Measurements from ENCODE around the gene VAMP2. TPM values are rescaled to one million over a fixed set of nuclear protein-coding genes. Genes with fewer than 3 reads are reported as not detected.
A peak's percentile ranks its signal among the peaks of the same experiment; 100 is the strongest.

The VAMP2 gene
- total RNA-seq, 2 donors from 2014 or later = 71.3 to 73.6 TPM

DNA sequence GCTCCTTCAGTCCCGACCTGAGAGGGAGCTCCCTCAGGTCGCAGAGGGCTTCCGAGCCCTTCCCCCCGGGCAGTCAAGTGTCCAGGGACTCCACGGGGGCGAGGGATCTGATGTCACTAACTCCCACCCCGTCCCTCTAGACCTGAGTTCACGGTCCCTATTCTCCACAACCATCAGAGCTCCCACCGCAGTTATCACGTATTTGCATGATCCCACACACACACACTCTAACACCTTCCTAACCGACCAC lies 6.8 kb downstream of the VAMP2 start:
- Mint-ChIP-seq H3K27ac (no peak overlapping the region), H3K9me3 (no peaks in the 10 kb centered on the region), H3K4me1 (ENCODE audit: low read depth) (peaks cover 35% of the 10 kb centered on the region), H3K4me3 (no peak overlapping the region), H3K36me3 (ENCODE audit: insufficient read depth in 2 of 2) (peaks cover 3 to 18% of the 10 kb centered on the region in 2 donors), H3K27me3 (ENCODE audit: low read depth) (no peaks in the 10 kb centered on the region)
- ATAC-seq (replicated peaks in 1 of 2) (no peak), DNase-seq (no peak)

DNA sequence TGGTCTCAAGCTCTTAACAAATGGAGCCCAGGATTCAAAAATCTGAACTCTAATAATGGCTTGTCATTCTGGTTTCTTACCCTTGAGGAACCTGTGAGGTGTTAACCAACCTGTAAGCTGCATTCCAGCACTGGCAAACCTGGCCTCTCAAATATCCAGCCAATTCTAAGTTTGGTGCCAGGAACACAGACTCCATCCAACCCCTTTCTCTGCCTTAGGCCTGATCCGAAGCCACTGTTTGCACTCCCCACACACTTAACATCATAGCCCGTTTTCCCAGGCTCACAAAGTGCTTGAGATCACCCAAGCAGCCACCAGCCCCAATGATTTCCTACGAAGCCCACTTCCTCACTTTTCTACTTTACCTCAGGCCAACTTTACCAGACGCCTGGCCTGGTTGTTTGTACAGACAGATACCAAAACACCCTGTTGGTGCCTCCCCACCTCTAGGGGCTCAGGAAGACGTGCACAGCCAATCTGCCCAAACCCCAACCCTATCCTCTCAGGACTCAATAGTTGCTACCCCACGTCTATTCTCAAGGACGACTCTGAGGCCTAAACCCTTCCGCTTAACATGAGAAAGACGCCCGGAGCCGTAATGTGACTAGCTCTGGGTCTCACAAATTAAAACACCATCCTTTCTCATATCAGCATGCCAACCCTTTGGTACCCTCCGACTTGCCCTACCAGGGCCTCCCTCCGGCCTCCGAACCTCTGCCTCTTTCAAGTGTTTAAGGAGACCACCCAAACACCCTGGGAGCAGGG lies 7.3 kb downstream of the VAMP2 start:
- H3K36me3 Mint-ChIP-seq (ENCODE audit: insufficient read depth in 2 of 2) = peaks cover 3 to 18% of the 10 kb centered on the region in 2 donors
- no peaks in the 10 kb centered on the region for H3K9me3 Mint-ChIP-seq
- no peak overlapping the region for H3K27ac Mint-ChIP-seq
- H3K4me1 Mint-ChIP-seq (ENCODE audit: low read depth) = peaks cover 30% of the 10 kb centered on the region
- DNase-seq (no peak), ATAC-seq (replicated peaks in 1 of 2) (no peak)
- H3K27me3 Mint-ChIP-seq (ENCODE audit: low read depth) = no peaks in the 10 kb centered on the region
- H3K4me3 Mint-ChIP-seq = no peak overlapping the region

DNA sequence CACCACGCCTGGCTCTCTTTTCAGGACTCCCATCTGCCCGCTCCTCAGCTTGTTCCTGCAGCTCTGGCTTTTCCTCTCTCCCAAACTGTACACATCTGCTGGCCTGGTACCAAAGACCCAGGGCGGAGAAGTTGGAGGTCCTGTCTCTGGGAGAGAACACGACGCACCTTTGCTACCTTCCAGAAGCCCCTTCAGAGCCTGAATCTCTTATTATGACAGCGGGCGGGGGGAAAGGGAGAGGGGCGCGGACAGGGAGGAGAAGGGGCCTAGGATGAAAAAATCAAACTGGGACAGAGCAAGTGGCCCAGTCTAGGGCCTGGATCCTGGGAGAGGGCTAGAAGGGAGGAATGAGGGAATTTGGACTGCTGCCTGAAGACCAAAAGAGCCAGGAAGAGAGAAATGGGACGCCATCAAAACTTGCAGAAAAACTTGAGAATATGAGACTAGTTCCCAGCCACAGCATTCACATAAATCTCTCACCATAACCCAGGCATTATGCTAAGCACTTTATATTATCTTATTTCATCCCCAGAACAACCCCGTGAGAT lies 8.1 kb downstream of the VAMP2 start:
- Mint-ChIP-seq H3K27ac (peak overlapping the region; percentile 14), H3K4me1 (ENCODE audit: low read depth) (peaks cover 23% of the 10 kb centered on the region), H3K9me3 (no peaks in the 10 kb centered on the region), H3K36me3 (ENCODE audit: insufficient read depth in 2 of 2) (peaks cover 3 to 13% of the 10 kb centered on the region in 2 donors), H3K27me3 (ENCODE audit: low read depth) (no peaks in the 10 kb centered on the region), H3K4me3 (no peak overlapping the region)
- DNase-seq (no peak), ATAC-seq (replicated peaks in 1 of 2) (no peak)

DNA sequence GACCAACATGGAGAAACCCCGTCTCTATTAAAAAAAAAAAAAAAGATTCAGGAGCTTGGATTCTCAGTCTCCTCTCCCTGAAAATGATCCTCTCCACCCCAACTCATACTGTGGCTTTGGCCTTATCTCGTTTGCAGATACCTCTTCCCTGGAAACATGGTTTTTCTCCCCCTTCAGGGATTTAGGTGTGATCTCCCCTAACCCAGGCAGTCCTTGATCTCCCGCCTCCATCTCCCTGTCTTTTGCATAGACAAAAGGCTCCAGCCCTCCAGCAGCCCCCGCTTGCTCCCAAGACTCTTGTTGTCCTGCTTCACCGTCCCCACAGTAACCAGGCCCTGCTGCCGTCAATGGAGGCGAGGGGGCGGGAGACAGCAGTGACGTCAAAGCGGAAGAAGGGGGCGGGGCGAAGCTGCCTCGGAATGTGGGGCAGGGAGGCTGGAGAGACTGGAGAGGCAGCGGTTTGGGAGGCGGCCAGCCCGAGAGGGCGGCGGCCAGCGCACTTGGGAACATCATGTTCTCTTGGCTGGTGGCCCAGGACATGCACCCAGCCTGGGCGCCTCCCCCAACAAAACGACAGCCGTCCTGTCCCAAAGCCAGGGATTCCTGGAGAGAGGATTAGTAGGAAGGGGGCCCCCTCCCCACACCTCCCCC lies 8.7 kb downstream of the VAMP2 start:
- Mint-ChIP-seq H3K4me1 (ENCODE audit: low read depth) (peaks cover 21% of the 10 kb centered on the region), H3K4me3 (no peak overlapping the region), H3K27me3 (ENCODE audit: low read depth) (no peaks in the 10 kb centered on the region), H3K9me3 (no peaks in the 10 kb centered on the region), H3K36me3 (ENCODE audit: insufficient read depth in 2 of 2) (peaks cover 3 to 14% of the 10 kb centered on the region in 2 donors), H3K27ac (peak overlapping the region; percentile 44)
- peak; percentile 87 to 94 for DNase-seq
- peak in 1 of 2 donors; percentile 13 for ATAC-seq (replicated peaks in 1 of 2)

DNA sequence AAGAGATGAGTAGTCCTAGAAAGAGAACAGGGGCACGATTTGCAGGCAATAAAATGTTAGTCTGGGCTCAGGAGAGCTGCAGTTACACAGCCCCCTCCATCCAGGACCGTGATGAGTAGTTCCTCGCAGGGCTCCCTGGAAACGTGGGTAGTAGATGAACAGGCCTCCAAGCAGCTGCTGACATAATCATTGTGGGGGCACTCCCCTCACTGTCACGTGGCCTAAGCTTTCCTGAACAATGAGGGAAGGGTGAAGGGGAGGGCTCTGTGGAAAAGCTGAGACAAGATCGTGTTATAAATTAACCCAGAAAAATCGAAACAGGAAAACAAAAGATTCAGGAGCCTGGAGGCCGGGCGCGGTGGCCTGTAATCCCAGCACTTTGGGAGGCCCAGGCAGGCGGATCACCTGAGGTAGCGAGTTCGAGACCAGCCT lies 9.2 kb downstream of the VAMP2 start:
- Mint-ChIP-seq H3K27ac (peak overlapping the region; percentile 82), H3K4me1 (ENCODE audit: low read depth) (peaks cover 16% of the 10 kb centered on the region), H3K4me3 (no peak overlapping the region), H3K27me3 (ENCODE audit: low read depth) (no peaks in the 10 kb centered on the region), H3K36me3 (ENCODE audit: insufficient read depth in 2 of 2) (peaks cover under 1 to 14% of the 10 kb centered on the region in 2 donors), H3K9me3 (no peaks in the 10 kb centered on the region)
- ATAC-seq (replicated peaks in 1 of 2) (no peak), DNase-seq (peak; percentile 49 to 66)

DNA sequence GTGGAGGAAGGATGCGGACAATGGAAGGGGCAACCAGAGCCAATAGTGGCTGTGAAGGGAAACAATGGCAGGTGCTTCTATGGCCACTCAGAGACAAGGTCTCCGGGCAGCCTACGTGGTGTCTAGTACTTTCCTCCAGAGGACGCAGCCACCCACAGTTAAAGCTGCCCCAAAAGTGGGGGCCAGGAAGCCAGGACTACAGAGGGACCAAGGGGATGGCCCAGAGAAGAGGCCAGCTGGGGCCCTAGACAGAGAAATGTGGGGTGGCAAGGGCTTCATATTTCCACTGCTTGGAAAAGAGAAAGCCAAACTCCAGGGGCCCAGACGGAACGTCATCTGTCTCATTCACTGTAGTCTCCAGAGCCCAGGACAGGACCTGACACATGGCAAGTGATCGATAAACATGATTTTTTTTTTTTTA lies 9.7 kb downstream of the VAMP2 start:
- ATAC-seq (replicated peaks in 1 of 2) (no peak), DNase-seq (no peak)
- Mint-ChIP-seq H3K36me3 (ENCODE audit: insufficient read depth in 2 of 2) (peaks cover 0 to 12% of the 10 kb centered on the region in 2 donors), H3K4me1 (ENCODE audit: low read depth) (peaks cover 11% of the 10 kb centered on the region), H3K27ac (peak overlapping the region; percentile 82), H3K27me3 (ENCODE audit: low read depth) (no peaks in the 10 kb centered on the region), H3K9me3 (no peaks in the 10 kb centered on the region), H3K4me3 (no peak overlapping the region)

DNA sequence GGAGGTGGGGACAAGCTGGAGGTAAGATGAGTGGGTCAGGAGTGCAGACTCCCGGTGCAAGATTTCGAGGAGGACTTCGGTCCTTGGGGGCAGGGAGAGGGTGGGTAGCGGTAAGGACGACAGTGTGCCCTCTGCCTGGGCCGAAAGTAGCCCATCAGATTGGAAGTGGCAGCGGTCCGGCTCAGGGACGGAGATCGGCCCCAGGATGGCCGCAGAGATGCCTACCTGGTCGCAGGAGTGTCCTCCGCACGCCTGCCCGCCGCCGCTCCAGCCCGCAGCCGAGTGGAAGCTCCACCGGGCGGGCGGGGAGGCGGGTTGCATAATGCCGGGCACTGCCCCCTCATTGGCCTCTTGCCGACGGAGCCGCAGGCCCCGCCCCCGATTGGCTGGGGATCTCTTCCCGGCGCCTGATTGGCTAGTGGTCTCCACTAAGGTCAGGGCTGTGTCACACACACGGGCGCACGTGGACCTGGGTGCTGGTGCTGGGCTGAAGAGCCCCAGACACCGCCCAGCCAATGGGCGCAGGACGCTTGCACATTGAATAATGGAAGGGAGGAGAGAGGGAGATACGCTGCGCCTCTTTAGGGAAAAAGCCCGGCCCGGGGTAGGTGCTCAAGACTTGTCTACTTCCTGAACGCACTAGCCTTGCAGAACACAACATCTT lies 10.5 kb downstream of the VAMP2 start, which contains the start of gene PER1:
Gene PER1 (minus strand): TSS at position 293 of the 664 bp plus-strand sequence. CDS start 1,698 bp downstream, outside the sequence.
- ATAC-seq (replicated peaks in 1 of 2) (peak; percentile 39 to 43), DNase-seq (peak; percentile 93 to 94)
- Mint-ChIP-seq H3K9me3 (no peaks in the 10 kb centered on the region), H3K27ac (peak within 1 kb of the TSS; percentile 85), H3K27me3 (ENCODE audit: low read depth) (no peaks in the 10 kb centered on the region), H3K4me1 (ENCODE audit: low read depth) (peaks cover 11% of the 10 kb centered on the region), H3K4me3 (no peak within 1 kb of the TSS), H3K36me3 (ENCODE audit: insufficient read depth in 2 of 2) (peaks cover 3 to 13% of the 10 kb centered on the region in 2 donors)

DNA sequence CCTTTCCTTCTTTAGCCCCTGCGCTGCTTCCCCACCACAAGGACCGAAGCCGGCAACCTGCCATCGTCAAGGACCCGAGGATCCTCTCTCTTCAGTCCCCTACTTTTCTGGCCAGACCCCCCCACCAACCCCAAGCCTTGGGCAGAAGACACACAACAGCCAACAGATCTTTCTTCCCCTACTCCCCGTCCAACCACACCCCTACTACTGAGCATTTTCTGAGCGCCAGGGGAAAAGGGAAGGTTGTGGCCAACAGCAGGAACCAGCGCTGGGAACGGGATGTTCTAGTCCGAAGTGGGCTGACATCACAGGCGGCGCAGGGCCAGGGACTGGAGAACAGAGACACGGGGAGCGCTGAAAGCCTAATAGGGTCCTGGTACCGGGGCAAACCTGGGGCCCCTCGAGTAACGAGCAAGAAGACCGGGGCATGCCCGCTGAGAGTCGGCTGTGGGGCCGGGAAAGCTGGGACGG lies 11.1 kb downstream of the VAMP2 start:
- Mint-ChIP-seq H3K27ac (peak overlapping the region; percentile 85), H3K36me3 (ENCODE audit: insufficient read depth in 2 of 2) (peaks cover 3 to 16% of the 10 kb centered on the region in 2 donors), H3K4me3 (no peak overlapping the region), H3K9me3 (no peaks in the 10 kb centered on the region), H3K27me3 (ENCODE audit: low read depth) (no peaks in the 10 kb centered on the region), H3K4me1 (ENCODE audit: low read depth) (peaks cover 11% of the 10 kb centered on the region)
- ATAC-seq (replicated peaks in 1 of 2) = no peak
- peak; percentile 33 to 42 for DNase-seq

DNA sequence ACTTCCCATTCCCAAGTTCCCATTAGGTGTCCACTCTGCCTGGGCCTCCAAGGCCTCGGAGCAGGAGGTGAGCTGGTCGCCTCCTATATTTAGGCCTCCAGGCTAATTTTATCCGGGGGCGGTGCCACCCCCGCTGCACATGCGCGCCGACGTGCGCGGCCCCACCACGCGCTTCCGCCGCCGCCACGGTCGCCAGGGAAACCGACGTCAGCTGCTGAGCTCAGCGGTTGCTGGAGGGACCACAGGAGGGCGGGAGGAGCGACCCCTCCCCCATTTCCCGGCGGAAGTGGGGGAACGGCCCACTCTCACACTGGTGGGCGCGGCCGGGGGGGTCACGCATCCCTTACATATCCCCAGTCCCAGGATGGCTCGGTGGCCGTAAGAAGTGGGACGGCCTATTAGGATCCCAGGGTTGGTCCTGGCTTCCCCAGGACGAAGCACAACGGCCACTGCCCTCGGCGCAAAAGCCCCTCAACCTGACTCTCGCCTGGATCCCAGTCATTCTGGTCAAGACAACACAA lies 11.6 kb downstream of the VAMP2 start:
- Mint-ChIP-seq H3K36me3 (ENCODE audit: insufficient read depth in 2 of 2) (peaks cover 5 to 19% of the 10 kb centered on the region in 2 donors), H3K4me1 (ENCODE audit: low read depth) (peaks cover 11% of the 10 kb centered on the region), H3K27ac (peak overlapping the region; percentile 85), H3K4me3 (no peak overlapping the region), H3K9me3 (no peaks in the 10 kb centered on the region), H3K27me3 (ENCODE audit: low read depth) (no peaks in the 10 kb centered on the region)
- DNase-seq (peak; percentile 88 to 90), ATAC-seq (replicated peaks in 1 of 2) (peak; percentile 46 to 51)

DNA sequence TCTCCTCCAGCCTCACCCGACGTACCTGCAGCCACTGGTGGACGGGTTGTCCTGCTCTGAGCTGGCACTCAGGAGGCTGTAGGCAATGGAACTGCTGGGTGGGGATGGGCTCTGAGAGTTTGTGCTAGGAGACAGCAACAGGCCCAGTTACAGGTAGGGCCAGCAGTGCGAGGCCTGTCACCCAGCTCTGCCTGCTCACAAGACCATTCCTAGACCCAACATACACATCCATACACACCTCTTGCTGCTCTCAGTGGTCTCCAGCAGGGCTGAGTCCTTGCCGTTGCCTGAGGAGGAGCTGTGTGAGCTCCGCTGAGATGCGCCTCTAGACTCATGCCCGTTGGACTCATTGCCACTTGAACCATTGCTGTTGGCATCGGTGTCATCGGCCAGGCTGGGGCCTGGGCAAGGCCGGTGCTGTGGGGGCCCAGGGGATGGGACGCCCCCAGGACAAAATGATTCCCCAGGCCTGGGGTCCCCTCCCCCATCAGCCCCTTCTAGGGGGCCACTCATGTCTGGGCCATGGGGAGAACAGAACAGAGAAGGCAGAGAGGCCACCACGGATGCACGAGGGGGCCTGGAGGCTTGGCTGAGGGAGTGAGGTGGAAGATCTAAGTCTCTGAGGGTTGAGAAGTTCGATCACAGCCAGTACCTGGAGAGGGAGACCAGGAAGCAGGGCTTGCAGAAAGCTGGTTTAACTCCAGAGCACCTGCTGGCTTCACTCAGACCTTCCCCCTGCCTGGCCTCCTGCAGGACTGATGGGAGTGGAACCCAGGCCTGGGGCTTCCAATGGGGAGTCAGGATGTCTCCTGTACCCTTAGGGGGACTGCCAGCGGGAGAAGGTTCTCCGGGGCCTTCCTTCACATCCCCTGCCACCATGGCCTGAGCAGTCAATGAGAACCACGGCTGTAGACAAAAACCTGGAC lies 12.3 kb downstream of the VAMP2 start:
- H3K27ac Mint-ChIP-seq = peak overlapping the region; percentile 52

DNA sequence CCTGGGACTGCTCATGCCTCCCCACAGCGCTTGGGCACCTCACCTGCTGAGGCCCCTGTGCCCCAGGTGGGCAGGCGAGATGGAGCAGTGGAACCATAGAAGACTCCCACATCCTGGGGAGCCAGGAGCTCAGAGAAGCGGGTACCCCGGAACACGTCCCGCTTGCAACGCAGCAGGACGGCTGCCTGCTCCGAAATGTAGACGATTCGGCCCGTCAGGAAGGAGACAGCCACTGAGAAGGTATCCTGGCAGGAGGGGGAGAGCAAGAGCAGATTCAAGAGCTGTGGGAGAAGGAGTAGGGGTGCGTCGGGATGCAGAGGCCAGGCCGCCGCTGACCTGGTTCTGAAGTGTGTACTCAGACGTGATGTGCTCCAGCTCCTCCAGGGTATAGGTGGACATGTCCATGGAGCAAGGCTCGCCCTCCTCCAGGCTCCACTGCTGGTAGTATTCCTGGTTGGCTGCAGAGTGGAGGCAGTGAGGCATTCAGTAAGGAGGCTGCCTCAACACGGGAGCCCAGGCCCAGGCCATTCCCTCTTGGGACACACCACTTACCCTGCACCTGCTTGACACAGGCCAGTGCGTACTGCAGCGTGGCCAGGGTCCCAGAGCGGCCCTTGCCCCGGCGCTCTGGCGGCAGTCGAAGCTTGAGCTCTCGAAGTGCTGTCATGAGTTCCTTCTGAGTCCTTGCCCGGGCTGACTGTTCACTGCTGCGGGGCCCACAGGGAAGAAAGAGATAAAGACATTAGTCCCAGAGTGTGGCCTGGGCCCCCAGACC lies 13.1 kb downstream of the VAMP2 start:
- no peak for ATAC-seq (replicated peaks in 1 of 2)
- peak overlapping the region; percentile 53 to 58 for H3K4me3 Mint-ChIP-seq
- no peak for DNase-seq
- H3K27ac Mint-ChIP-seq = peak overlapping the region; percentile 57
- no peaks in the 10 kb centered on the region for H3K27me3 Mint-ChIP-seq (ENCODE audit: low read depth)
- H3K36me3 Mint-ChIP-seq (ENCODE audit: insufficient read depth in 2 of 2) = peaks cover 5 to 27% of the 10 kb centered on the region in 2 donors
- peaks cover 11% of the 10 kb centered on the region for H3K4me1 Mint-ChIP-seq (ENCODE audit: low read depth)
- no peaks in the 10 kb centered on the region for H3K9me3 Mint-ChIP-seq

More for the DNA sequence above, 12.3 kb downstream of the VAMP2 start:
- ATAC-seq (replicated peaks in 1 of 2) (no peak), DNase-seq (no peak)
- Mint-ChIP-seq H3K36me3 (ENCODE audit: insufficient read depth in 2 of 2) (peaks cover 5 to 24% of the 10 kb centered on the region in 2 donors), H3K4me1 (ENCODE audit: low read depth) (peaks cover 11% of the 10 kb centered on the region), H3K9me3 (no peaks in the 10 kb centered on the region), H3K4me3 (peak overlapping the region in 1 of 2 donors; percentile 58), H3K27me3 (ENCODE audit: low read depth) (no peaks in the 10 kb centered on the region)

All from activated T-cell treated with anti-CD3 and anti-CD28 coated beads, Interleukin-2, amount 50 U/mL, for 72 hours (primary cell).